ENCODE results near the gene STAM2.

The STAM2 gene

DNA sequence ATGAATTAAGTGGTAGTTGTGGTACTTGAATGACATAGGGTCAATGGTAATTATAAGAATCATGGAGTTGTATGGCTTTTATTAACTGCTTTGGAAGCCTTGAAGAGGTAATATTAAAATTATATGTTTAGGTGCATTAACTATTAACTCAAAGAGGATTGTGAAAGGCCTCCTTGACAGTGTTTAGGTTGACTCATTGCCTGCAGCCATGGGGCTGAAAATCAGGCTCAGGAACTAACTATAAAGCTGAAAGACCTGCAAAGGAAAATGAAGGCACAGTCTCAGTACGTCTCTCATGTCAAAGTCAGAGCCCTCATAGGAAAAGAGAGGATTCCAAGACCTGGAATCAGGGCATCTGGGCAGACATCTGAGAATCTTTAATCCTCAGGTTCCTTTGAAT, 107.7 kb downstream of the STAM2 start:
- no peak for DNase-seq

Data from activated CD8-positive, alpha-beta memory T cell treated with anti-CD3 and anti-CD28 coated beads for 24 hours (primary cell).